ENCODE results near the gene SSX2IP.

SSX2IP gene

GRCh38 chr1:84736944-84737343 is 46.7 kb upstream of the SSX2IP start:
- Histone ChIP-seq H3K27me3 (ENCODE audit: control insufficient read depth, low read length) (no peaks in the 10 kb centered on the region), H3K4me3 (ENCODE audit: low read length) (no peak overlapping the region), H4K20me1 (ENCODE audit: control insufficient read depth, insufficient read depth, low read depth, low read length) (no peaks in the 10 kb centered on the region), H3K4me2 (ENCODE audit: low read length) (no peak overlapping the region), H3K79me2 (ENCODE audit: control insufficient read depth, low read length) (no peaks in the 10 kb centered on the region), H3F3A (ENCODE audit: control insufficient read depth, insufficient read depth) (no peaks in the 10 kb centered on the region), H3K27ac (ENCODE audit: low read depth, low read length) (no peak overlapping the region), H3K9me3 (ENCODE audit: control insufficient read depth, insufficient read depth, low read length) (no peaks in the 10 kb centered on the region), H3K9me2 (replicated peaks; ENCODE audit: control insufficient read depth, low read length) (no peaks in the 10 kb centered on the region), H3K4me1 (ENCODE audit: control insufficient read depth, low read length) (no peaks in the 10 kb centered on the region), H3K36me3 (ENCODE audit: control insufficient read depth, low read length) (no peaks in the 10 kb centered on the region)
- TF ChIP-seq CTCF (IDR thresholded peaks at IDR 0.05; ENCODE audit: low read depth, low read length, poor library complexity, severe bottlenecking) (no peak), EZH2phosphoT487 (IDR thresholded peaks at IDR 0.05; ENCODE audit: borderline replicate concordance, low read length) (no peak)

GRCh38 chr1:84736445-84736844 is 46.2 kb upstream of the SSX2IP start:
- H3K4me1 ChIP-seq (ENCODE audit: control insufficient read depth, low read length) = no peaks in the 10 kb centered on the region
- H3K9me2 ChIP-seq (replicated peaks; ENCODE audit: control insufficient read depth, low read length) = no peaks in the 10 kb centered on the region
- no peaks in the 10 kb centered on the region for H3K79me2 ChIP-seq (ENCODE audit: control insufficient read depth, low read length)
- no peaks in the 10 kb centered on the region for H3F3A ChIP-seq (ENCODE audit: control insufficient read depth, insufficient read depth)
- no peak overlapping the region for H3K4me2 ChIP-seq (ENCODE audit: low read length)
- no peak overlapping the region for H3K27ac ChIP-seq (ENCODE audit: low read depth, low read length)
- H3K9me3 ChIP-seq (ENCODE audit: control insufficient read depth, insufficient read depth, low read length) = no peaks in the 10 kb centered on the region
- no peak overlapping the region for H3K4me3 ChIP-seq (ENCODE audit: low read length)
- H3K36me3 ChIP-seq (ENCODE audit: control insufficient read depth, low read length) = no peaks in the 10 kb centered on the region
- TF ChIP-seq EZH2phosphoT487 (IDR thresholded peaks at IDR 0.05; ENCODE audit: borderline replicate concordance, low read length) = no peak
- TF ChIP-seq CTCF (IDR thresholded peaks at IDR 0.05; ENCODE audit: low read depth, low read length, poor library complexity, severe bottlenecking) = no peak
- no peaks in the 10 kb centered on the region for H4K20me1 ChIP-seq (ENCODE audit: control insufficient read depth, insufficient read depth, low read depth, low read length)
- H3K27me3 ChIP-seq (ENCODE audit: control insufficient read depth, low read length) = peaks cover 2% of the 10 kb centered on the region; the same call in 1 of the 2 replicates

GRCh38 chr1:84735483-84735882 is 45.2 kb upstream of the SSX2IP start:
- Histone ChIP-seq H3K79me2 (ENCODE audit: control insufficient read depth, low read length) (no peaks in the 10 kb centered on the region), H3K9me3 (ENCODE audit: control insufficient read depth, insufficient read depth, low read length) (no peaks in the 10 kb centered on the region), H3K4me3 (ENCODE audit: low read length) (no peak overlapping the region), H4K20me1 (ENCODE audit: control insufficient read depth, insufficient read depth, low read depth, low read length) (no peaks in the 10 kb centered on the region), H3K27me3 (ENCODE audit: control insufficient read depth, low read length) (peaks cover 3% of the 10 kb centered on the region; the same call in 1 of the 2 replicates), H3F3A (ENCODE audit: control insufficient read depth, insufficient read depth) (no peaks in the 10 kb centered on the region), H3K4me1 (ENCODE audit: control insufficient read depth, low read length) (no peaks in the 10 kb centered on the region), H3K27ac (ENCODE audit: low read depth, low read length) (no peak overlapping the region), H3K4me2 (ENCODE audit: low read length) (no peak overlapping the region), H3K9me2 (replicated peaks; ENCODE audit: control insufficient read depth, low read length) (no peaks in the 10 kb centered on the region), H3K36me3 (ENCODE audit: control insufficient read depth, low read length) (no peaks in the 10 kb centered on the region)
- TF ChIP-seq CTCF (IDR thresholded peaks at IDR 0.05; ENCODE audit: low read depth, low read length, poor library complexity, severe bottlenecking) = no peak
- TF ChIP-seq EZH2phosphoT487 (IDR thresholded peaks at IDR 0.05; ENCODE audit: borderline replicate concordance, low read length) = no peak

All from DOHH2 (cell line).